GM12875 (cell line): ENCODE results near the gene MITD1.

Experiments used
- H3K4me3 ChIP-seq: one replicate; pipeline ENCODE4 v1.5.1; 2011; ENCODE audit warnings: low read depth, low read length, control low read depth
- TF ChIP-seq, protein P1 (sequence below): IDR thresholded peaks from 2 replicates; pipeline ENCODE4 v1.5.1; 2011; ENCODE audit warnings: low read depth, mild to moderate bottlenecking, control low read depth, inconsistent platforms, low read length, moderate library complexity, borderline replicate concordance; ENCODE audit not compliant: insufficient read depth

Gene MITD1

DNA sequence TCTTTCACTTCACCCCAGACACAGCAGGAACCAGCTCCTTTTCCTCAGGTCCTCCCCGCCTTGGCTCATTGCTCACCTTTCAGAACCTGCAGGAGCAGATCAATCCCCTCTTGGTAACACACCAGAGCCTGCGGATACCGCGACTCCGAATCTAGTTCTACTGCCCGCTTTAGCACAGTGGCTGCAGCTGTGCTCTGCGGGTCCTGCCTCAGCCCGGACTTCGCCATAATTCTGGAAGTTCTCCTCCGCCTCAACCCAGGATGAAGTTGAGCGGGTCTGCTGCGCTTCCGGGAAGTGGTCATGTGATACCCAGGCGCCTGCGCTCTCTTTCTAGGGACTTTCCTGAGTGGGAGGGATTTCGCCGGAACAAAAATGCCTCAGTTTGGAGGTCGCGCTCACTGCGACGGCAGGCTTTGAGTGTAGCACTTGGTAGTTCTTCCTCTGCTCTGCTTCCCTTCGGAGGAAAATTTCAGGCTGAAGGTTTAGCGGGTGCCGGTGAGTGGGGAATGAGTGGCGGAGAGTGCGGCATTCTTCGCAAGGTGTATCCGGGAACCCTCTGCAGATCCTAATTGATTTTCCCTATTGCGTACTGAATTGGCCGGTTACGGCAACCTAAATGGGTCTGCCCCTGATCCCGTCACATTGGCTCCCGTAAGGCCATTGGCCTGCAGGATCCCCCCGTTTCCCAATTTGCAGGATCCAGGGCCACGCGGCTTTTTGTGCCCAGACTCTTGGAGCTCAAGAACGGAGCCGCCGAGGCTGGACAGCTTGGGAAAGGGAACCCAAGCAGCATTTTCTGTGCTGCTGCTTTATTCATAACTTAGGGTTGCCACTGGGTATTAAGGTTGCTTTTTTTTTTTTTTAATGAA is at the start of gene MITD1, which contains the start of gene MRPL30:
MITD1 (minus strand) TSS at position 304 of the 869 bp plus-strand sequence; CDS start at position 227, 77 bp downstream.
MRPL30 (plus strand) TSS at position 430 of the 869 bp plus-strand sequence. CDS start 5,020 bp downstream, outside the sequence.
- TF ChIP-seq, protein P1, sequence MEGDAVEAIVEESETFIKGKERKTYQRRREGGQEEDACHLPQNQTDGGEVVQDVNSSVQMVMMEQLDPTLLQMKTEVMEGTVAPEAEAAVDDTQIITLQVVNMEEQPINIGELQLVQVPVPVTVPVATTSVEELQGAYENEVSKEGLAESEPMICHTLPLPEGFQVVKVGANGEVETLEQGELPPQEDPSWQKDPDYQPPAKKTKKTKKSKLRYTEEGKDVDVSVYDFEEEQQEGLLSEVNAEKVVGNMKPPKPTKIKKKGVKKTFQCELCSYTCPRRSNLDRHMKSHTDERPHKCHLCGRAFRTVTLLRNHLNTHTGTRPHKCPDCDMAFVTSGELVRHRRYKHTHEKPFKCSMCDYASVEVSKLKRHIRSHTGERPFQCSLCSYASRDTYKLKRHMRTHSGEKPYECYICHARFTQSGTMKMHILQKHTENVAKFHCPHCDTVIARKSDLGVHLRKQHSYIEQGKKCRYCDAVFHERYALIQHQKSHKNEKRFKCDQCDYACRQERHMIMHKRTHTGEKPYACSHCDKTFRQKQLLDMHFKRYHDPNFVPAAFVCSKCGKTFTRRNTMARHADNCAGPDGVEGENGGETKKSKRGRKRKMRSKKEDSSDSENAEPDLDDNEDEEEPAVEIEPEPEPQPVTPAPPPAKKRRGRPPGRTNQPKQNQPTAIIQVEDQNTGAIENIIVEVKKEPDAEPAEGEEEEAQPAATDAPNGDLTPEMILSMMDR: no peak
- H3K4me3 ChIP-seq: peak within 1 kb of the TSS; percentile 68

DNA sequence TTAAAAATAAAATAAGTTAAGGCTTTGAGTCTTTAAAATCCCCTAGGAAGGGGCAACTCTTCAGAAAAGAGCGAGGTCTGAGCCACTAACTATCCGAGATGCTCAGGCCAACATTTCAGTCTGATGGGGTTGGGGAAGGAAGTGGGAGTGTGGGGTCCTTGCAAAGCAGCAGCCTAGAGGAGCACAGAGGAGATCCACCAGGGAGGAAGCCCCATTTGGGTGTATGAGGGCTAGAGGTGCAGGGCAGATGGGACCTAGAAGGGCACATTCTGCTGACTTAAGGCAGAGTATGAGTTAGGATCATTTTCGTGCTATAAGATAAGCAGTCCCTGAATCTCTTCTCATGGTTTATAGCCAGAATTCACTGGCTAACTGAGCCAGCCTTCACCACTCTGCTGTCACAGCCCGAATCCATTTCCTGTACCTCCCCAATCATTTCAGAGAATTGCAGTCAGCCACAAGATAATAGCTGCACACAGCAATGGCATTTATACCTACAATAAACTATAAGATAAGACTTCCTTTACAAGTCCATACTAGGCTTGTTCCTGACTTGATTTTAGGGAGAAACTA is 37.2 kb upstream of the MITD1 start:
- TF ChIP-seq, protein P1: no peak
- H3K4me3 ChIP-seq: no peak overlapping the region

DNA sequence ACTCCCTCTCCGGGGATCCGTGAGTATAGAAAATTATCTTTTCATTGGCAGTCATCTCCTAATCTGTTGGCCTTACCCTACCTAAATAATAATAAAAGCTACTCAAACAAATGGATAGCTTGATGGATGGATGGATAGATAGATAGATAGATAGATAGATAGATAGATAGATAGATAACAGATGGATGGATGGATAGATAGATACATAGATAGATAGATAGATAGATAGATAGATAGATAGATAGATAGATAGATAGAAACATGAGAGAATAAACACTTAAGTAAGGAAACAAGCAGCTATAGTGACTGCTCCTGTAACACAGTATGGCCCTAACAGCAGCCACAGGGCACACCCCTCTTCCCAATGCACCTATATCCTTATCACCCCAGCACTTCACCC is 35.2 kb upstream of the MITD1 start:
- no peak overlapping the region for H3K4me3 ChIP-seq
- TF ChIP-seq, protein P1: no peak

DNA sequence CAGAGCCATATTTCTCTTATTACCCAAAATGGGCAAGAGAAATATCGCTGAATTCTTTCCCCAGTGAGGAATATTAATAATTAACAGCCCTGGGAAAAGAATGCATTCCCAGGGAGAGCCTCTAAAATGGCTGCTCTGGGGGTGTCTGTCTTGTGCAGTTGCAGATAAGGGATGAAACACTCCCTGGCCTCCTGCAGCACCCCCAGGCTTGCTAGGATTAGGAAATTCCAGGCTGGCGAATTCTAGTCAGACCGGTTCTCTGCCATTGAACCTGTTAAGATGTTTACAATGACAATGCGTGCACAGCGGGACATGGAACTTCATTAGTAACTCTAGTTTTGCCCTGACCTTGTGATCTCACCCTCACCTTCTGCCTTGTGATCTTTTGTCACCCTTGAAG is 24.6 kb upstream of the MITD1 start:
- TF ChIP-seq, protein P1: no peak
- no peak overlapping the region for H3K4me3 ChIP-seq

DNA sequence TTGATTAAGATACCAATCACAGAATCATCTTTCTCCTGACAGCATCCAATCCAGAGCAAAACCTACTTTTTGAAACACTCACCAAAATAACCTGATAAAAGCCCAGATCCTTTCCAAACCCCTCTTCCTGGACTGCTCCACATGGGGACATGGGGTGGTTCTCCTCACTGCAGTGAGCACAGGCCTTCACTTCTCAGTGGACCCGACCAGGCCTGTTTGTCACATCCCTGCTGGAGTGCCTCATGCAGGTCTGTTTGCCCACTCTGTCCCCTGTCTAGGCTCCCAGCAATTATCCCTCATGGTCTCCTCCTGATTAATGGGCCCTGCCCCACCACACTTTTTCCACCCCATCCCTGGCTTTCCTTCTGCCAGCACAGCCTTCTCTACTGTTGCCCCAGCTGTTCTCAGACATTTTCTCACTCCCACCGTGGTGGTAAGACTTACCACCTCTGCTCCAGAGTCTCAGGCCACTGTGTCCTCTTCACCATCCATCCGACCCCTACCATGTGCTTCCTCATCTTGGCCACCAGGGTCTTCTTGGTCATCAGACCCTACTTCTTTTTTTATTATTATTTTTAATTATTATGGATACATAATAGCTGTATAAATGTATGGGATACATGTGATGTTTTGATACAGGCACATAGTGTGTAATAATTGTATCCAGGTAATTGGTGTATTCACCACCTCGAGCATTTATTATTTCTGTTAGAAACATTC is 21.3 kb upstream of the MITD1 start:
- no peak overlapping the region for H3K4me3 ChIP-seq
- TF ChIP-seq, protein P1: peak; percentile 11; the same call in 1 of the 2 replicates

DNA sequence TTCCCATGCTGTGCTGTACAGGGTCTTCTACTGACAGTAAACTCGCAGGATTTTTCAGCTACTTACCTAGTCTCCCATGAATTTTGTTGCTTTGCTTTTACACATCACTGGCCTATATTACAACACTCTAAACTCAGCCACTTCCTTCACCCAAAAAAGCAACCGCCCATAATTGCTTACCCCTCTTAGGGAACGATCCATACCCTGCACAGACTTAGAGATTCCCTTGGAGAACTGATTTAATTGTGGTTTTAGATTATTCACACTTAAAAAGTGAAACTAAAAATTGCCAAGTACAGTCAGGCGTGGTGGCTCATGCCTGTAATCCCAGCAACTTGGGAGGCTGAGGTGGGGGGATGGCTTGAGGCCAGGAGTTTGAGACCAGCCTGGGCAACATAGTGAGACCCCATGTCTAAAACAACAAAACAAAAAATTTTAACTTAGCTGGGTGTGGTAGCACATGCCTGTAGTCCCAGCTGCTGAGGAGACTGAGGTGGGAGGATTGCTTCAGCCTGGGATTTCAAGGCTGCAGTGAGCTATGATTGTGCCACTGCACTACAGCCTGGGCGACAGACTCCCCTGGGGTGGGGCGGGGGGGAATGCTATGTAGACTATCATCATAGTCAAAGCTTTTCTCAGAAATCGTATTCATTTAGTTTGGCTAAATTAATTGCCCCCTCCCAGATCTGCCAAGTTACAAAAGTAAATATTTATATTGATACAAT is 19.4 kb upstream of the MITD1 start:
- no peak overlapping the region for H3K4me3 ChIP-seq
- TF ChIP-seq, protein P1: no peak
